ENCODE data around the gene TUBA3E.
"Not testable (repeated sequence)": the region's sequence is repeated elsewhere in the genome, so short reads cannot be mapped to it uniquely, and the experiment has no call there.

GRCh38 chr2:130239581-130239980 is 41.3 kb upstream of the TUBA3E start:
- TF ChIP-seq POLR2A, CTCF (IDR thresholded peaks at IDR 0.05): not testable (repeated sequence)

Measured in lower leg skin (tissue), 3 donors.